HT1080 (cell line): Measurements from ENCODE around the gene WTAP. TPM values are rescaled to one million over a fixed set of nuclear protein-coding genes. Genes with fewer than 3 reads are reported as not detected.
A peak's percentile ranks its signal among the peaks of the same experiment; 100 is the strongest.
"Not testable (repeated sequence)": the region's sequence is repeated elsewhere in the genome, so short reads cannot be mapped to it uniquely, and the experiment has no call there.

Source experiments
- DNase-seq: peaks from one replicate; pipeline ENCODE4 v3.0.0-alpha.2; 2015; ENCODE audit warnings: low read depth
- polyA plus RNA-seq, 2 experiments: library from polyadenylated mRNA; depleted of rRNA; stranded (reverse); fragments of >200 nt; gene quantifications; 2 replicates each; pipeline ENCODE4 v1.2.3, GENCODE V29; 2015
- total RNA-seq: library from RNA; depleted of rRNA; stranded (reverse); fragments of >200 nt; shearing (Covaris generic); gene quantifications from 2 replicates; pipeline ENCODE4 v1.2.3, GENCODE V29; 2014; rRNA removed

Gene WTAP
- total RNA-seq: 100 and 114 TPM in 2 replicates
- polyA plus RNA-seq (2015; cell fraction: cytosol; rRNA removed): 72.7 and 77.1 TPM in 2 replicates
- 55.0 and 55.8 TPM in 2 replicates for polyA plus RNA-seq (2015; cell fraction: nucleus; rRNA removed)

DNA sequence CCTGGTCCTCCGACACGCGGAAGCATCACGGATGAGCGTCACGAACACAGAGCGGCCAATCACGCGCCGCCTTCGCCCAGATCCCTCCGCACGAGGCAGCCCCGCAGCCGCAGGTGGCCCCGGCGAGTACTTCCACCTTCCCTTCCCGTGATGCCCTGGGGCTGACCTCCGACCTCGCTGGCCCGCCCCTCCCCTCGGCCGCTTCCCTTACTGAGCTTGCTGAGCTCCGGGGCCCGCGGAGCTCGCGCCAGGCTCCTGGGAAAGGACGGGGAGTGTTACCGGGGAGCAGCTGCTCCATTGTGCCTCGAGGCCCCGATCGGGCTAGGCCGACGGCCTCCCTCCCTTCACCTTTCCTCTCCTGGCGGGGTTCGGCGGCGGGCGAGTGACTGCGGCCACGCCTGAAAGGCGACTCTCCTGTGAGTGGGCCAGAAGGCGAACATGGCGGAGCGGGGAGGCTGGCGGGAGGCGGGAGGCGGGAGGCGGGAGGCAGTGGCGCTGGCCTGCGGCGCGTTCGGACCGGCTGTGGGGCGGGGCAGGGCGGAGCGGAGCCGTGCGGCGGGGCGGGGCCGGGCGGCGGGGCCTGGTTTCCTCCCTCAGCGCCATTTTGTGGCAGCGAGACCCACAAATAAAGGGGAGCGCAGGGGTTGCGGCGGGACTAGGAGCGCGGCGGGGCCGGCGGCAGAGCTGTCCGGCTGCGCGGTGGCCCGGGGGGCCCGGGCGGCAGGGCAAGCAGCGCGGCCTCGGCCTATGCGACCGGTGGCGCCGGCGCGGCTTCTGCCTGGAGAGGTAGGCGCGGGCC, at the start of gene WTAP:
WTAP (plus strand) TSS at position 589 of the 799 bp plus-strand sequence. CDS start 8,760 bp downstream, outside the sequence.
- DNase-seq: peak; percentile 94

DNA sequence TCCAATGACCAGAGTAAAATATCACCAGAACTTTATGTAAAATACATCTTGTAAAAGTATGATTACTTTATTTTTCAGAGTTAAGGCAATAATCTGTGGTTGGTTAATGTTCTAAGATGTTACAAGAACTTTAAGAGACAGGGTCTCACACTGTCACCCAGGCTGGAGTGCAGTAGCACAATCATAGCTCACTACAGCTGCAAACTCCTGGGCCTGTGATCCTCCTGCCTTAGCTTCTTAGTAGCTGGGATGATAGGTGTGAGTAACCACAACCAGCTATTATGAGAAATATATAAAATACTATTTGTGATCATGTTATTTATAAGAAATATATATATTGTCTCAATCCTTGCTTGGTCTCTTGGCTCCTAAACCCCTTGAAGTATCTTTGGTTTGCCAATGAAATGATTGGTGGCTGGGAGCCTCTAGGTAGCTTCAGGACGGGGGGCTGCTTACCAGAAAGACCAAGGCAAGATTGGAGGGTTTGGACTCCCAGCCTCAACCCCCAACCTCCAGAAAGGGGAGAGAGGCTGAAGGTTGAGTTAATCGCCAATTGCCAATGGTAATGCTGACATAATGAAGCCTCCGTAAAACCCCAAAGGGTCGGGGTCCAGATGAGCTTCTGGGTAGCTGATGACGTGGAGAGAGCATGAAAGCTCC, 49.7 kb upstream of the WTAP start:
- no peak for DNase-seq

DNA sequence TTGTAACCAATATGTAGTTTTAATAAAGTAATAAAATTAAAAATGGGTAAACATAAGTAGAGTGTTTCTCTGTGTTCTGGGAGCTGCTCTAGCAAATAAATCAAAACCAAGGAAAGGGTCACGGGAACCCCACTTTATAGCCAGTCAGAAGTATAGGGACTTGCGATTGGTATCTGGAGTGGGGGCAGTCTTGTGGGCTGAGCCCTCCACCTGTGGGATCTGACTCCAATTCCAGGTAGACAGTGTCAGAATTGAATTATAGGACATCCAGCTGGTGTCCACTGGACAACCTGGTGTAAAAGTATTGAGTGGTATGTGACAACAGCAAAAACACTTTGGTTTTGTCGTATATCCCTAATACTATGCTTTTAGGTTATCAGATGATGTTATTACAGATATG, 48.7 kb upstream of the WTAP start:
- no peak for DNase-seq

DNA sequence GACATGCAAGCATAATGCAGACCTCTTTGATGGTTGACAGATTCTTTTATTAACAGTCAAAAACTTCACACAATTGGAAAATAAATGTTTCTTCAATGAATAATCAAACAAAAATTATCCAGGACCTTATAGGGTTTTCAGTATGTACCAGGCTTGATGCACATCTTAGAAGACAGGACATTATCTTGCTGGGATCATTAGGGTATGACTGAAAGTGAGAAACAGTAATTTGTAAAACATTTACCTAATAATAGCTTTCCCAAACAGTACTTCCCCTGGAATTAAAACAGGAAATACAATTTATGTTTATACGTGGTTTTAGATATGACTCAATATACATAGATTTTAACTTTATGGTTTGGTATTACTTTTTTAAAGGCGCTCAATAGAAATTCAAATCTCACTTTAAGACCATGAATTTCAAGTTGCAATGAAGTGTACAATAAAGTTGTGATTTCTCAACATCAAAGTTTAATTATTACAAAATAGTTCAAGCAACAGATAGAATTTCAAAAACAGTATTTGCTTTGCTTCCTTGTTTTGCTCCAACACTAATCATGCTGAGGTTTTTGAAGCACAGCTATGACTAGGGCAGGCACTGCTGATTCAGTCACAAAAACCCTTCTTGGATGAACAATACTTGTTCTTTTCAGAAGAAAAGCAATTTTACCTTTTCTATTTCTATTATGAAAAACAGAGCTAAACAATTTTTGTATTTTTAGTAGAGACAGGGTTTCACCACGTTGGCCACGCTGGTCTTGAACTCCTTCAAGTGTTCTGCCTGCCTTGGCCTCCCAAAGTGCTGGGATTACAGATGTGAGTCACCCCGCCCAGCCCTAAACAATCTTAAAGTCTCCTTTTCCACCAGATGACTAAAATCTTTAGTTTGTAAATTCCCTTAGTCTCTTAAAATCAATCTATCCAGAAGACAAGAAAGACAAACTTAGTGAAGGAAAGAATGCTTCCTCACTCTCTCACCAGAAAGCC, 47.9 kb upstream of the WTAP start:
- peak; percentile 22 for DNase-seq

DNA sequence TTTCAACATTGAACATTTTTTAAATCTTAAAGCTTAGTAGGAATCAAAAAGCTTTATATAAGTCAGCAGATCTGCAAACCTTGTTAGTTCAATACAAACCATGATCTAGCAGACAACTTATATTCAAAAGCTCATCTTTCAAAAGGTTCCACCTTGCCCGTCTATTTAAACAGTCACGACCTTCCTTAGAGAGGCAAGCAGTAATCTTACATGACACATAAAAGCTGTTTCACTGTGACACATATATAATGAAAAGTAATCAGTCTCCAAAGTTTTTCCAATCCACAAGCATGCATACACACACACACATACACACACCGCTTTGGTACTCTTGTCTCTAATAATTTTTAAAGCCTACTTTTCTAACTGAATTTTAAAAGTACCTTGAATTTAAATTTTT, 47.2 kb upstream of the WTAP start:
- no peak for DNase-seq

DNA sequence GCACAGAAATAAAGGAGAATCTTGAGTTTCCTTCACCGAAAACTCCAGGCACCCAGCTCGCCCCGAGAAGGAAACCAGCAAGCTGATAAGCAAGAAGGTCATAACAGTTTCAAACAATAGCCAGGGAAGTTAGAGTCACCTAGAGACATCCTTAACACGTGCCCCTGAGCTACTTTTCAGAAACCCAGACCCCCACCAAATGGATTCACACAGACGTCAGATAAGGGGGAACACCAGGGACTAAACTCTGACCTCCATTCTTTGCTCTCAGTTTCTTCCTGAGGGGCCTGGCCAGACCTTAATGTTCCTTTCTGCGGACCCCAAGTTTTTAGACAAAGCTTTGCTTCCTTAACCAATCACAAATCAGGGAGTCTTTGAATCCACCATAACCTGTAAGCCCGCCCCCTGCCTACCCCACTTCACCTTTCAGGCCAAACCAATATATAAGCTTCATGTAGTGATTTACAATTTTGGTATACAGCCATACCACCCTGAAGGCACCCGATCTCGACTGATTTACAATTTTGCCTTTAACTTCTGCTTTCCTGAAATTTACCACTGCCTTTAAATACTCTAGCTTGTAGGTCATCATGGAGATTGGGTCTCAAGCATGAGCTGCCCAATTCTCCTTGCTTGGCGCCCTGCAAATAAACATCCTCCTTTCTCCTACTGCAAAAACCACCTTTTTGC, 46.0 kb upstream of the WTAP start:
- DNase-seq: no peak

DNA sequence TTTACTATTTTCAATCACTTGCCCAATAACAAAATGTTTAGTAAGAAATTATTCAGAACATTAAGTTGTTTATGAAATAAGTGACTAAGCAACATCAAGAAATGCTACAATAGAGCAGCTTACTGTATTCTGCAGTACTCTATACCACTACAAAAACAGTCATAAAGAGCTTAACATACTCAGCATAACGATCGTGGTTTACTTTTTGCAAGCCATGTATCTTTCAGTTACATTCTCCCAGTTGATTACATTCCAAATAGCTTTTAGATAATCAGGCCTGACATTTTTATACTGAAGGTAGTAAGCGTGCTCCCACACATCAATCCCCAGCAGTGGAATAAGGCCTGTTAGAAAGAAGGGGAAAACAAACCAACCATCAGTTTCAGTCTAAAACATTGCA, 45.0 kb upstream of the WTAP start:
- DNase-seq: no peak

DNA sequence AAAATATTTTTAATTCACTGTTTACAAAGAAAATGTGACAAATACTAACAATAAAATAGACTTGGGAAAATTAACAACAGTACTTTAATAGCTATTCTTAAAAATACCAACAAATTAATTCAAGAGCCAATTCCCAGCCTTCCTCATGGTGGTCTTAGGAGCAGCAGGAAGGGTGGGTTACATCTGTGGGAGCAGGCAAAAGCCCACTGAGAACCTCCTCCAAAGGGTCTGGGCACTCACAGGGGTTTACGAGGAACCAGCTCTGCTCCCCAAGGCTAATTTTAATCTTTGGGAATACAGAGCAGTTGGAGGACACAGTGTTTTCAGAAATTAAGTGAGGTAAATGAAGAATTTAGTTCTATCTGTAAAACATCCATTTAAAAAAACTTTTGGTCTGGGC, 44.5 kb upstream of the WTAP start:
- DNase-seq: no peak

DNA sequence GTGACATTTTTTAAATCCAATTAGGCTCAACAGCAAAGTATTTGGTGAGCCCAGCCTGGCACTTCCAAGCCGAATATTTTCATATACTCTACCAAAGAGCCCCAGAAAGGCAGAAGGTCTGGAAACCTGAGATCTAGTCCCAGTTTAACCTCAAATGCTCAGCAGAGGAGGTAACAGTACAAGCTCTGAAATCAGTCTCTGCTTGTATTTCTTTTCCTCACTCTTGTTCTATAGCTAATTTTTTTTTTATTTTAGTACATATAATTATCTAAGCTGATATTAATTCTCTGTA, 43.3 kb upstream of the WTAP start:
- no peak for DNase-seq

DNA sequence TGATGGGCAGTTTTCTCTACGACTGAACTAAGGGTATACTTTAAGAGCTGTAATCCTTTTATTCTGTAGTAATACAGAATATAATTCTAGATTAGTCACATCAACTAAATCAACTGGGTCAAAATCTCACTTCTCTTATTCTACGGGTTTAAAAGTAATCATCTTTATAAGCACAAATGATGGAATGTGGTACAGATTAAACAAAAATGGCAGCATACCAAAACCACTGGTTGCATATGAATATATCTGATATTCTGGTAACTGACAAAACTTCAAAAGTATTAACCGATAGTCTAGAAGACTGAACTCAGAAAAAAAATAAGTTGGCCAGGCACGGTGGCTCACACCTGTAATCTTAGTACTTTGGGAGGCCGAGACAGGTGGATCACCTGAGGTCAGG, 41.3 kb upstream of the WTAP start:
- DNase-seq: no peak

DNA sequence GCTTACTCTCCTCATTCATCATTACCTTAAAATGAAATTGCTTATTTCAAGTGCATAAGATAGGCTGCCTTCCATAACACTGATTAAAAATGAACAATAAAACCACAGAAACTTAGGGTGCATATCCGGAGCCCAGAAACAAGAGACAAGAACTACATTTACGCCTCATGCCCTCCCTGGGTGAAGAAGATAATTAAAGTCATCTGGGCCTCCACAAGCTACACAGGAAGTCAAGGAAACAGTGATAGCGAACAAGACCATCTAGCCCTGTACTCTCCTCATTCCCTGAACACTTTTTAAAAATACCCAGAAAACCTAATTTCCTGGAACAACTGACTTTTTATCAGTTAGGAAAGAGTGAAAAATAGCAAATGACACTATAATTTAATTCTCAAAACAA, 40.6 kb upstream of the WTAP start:
- no peak for DNase-seq

DNA sequence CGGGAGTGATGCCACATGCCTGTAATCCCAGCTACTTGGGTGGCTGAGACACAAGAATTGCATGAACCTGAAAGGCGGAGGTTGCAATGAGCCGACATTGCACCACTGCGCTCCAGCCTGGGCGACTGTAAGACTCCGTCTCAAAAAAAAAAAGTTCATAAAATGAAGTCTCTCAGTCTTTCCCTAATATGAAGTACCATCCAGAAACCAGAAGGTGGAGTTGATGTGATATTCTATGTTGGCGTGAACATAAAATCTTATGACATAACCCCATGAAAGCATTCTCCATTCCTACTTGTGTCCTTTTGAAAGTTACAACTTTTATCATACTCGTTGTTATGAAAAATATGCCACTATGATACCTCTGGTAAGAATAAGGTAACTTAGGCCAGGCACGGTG, 40.0 kb upstream of the WTAP start:
- no peak for DNase-seq

DNA sequence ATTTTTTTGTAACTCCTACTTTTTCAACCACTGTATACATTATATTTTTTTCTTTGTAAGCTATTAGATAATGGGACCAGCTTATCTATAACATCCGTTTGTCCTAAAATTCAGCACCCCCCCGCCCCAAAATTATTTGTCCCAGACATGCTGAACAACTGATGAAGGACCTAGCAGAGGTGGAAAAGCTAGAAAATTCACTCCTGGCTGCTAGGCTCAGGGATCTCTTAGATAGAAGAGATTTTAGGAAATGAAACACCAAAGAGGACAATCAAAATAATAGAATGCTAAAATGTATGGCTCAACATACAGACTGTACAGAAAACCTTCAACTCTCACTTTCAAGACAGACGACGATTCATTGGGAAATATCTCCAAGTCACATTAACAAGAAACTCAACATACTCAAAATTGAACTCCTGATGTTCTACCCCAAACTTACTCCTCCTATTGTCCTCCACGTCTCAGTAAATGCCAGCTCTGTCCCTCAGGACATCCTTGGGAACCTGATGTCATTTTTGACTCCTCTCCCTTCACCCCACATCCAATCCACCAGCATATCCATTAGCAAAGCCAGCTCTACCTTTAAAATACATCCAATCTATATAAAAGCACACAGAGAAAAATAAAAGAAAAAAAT, 38.9 kb upstream of the WTAP start:
- DNase-seq: no peak

DNA sequence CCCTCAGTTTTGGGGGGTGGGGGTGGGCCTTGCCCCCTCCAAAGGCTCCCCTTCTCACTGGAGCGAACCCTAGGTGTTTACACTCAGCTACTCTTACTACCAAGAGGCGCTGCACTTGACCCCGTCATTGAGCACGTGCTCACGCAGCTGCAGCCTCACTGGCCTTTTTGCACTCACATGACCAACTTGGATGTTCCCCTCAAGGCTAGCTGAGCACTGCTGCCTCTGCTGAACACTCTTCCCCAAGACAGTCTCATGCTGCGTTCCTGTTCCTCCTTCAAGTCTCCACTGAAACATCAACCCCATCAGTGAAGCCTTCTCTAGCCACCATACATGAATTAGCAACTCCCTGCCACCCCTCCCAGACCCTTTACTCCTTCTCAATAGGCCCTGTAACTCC, 38.3 kb upstream of the WTAP start:
- DNase-seq: no peak

DNA sequence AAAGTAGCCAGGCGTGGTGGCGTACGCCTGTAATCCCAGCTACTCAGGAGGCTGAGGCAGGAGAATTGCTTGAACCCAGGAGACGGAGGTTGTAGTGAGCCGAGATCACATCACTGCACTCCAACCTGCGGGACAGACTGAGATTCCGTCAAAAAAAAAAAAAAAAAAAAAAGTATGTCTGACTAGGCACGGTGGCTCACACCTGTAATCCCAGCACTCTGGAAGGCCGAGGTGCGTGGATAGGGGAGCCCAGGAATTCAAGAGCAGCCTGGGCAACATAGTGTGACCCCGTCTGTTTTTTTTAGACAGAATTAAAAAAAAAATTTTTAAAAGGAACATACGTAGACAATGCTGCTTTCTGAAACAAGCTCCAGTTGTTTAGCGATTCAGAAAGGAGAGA, 37.2 kb upstream of the WTAP start:
- not testable (repeated sequence) for DNase-seq

DNA sequence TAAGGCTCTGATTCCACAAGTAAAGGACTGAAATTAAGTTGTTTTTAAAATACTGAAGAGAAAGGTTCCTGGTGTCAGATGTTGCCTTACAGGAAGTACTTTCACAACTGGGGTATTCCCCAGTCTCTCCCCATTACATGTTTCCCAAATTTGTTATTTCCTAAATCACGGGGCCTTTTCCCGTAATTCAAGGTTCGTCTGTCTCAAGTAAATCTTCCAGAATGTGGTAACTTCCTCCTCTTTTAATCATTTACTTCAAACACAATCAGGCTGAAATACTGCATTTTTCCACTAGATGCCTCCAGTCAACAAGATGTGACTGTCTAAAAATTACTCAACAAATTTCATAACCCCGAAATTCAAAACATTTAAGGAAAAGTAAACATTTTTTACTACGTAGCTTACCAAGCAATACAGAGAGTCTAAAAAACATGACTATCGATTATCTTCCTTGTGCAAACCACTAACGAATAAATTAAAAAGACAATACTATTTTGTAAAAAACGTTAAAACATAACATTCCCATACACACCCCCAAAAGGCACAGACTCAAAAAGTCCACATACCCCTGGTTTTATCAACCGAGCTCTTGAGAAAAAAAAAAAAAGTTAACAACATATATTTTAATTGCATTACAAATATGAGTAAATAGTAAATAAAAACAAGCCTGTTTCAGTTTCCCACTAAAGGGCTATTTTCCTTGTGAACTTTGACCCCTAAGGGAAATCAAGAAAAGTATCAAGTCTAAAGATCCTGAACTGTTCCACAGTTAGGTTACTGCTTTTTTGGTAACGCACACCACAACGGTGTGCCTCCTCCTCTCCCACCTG, 36.0 kb upstream of the WTAP start:
- peak; percentile 66 for DNase-seq

DNA sequence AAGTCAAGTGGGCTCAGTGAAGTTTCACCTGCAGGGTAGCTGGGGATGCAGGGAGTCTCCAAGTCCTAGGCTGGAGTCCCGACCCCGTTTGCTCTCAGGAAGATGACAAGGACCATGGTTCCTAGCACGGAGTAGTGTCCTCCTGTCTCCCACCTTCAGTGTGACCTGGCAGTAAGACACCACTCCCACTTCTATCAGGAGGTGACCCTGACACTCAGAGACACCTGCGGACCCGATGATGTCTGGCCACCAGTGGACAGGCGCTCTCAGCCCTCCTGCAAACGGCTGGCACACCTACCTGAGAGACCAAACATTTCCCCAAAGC, 35.4 kb upstream of the WTAP start:
- no peak for DNase-seq

DNA sequence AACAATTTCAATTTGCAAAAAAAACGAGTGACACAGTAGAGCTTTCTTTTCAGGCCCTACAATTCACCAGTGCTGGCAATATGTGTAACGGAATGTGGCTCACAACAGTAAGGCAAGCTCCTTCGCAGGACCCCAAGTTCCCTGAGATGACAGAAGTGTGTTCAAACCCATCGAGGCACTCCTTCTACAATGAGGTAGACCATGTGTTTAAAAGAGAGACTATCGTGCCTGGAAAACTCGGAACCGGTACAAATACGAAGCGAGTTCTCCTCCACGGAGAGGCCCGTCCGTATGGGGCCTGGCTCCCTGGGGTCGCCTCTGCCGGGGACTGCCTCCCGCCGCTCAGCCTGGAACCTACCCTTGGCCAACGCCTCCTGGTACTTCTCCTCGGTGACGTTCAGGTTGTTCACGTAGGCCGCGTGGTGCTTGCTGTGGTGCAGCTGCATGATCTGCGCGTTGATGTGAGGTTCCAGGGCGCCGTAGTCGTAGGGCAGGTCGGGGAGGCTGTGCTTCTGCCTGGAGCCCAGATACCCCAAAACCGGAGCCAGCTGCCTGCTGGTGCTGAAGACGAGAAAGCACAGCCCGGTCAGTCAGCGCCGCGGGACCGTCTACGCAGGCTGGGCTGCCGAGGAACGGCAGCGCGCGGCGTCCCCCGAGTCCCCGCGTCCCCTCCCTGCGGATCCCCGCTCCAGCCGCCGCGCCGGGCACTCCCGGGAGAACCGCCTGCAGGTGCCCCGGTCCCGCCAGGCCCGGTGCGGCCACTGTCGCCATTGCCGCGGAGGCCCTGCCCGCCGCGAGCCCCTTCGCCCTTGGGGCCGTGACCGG, 34.8 kb upstream of the WTAP start:
- peak; percentile 21 for DNase-seq
